Spleen (tissue), 11 donors: ENCODE measurements around the gene RYR3. TPM values are rescaled to one million over a fixed set of nuclear protein-coding genes. Genes with fewer than 3 reads are reported as not detected.

Experiments
- DNase-seq: peaks from one replicate; pipeline ENCODE4 v3.0.0-alpha.2; 2020
- H3K27ac ChIP-seq, 8 donors: fragments of 200-600 bp; sonication (generic) in 7 of 8; 1 replicate in 4 of 8; 2 replicates in 4 of 8; pipeline versions ENCODE4 v1.5.0 to v1.8.0; 2016 to 2021; ENCODE audit warnings: inconsistent platforms in 4 of 8, mild to moderate bottlenecking in 4 of 8, moderate library complexity in 1 of 8
- H3K27me3 ChIP-seq, 7 donors: fragments of 200-600 bp; sonication (generic) in 6 of 7; replicated peaks in 1 of 7; 1 replicate in 4 of 7; 2 replicates in 3 of 7; pipeline versions ENCODE4 v1.5.0 to v1.8.0; 2016 to 2021; ENCODE audit warnings: inconsistent platforms in 3 of 7, mild to moderate bottlenecking in 1 of 7
- H3K36me3 ChIP-seq, 6 donors: fragments of 200-600 bp; sonication (generic) in 5 of 6; 1 replicate in 4 of 6; 2 replicates in 2 of 6; pipeline versions ENCODE4 v1.5.0 to v1.8.0; 2016 to 2021; ENCODE audit warnings: inconsistent platforms in 2 of 6
- H3K4me1 ChIP-seq, 6 donors: fragments of 200-600 bp; sonication (generic) in 5 of 6; 1 replicate in 3 of 6; 2 replicates in 3 of 6; pipeline versions ENCODE4 v1.5.0 to v1.8.0; 2016 to 2021; ENCODE audit warnings: inconsistent platforms in 3 of 6
- H3K4me3 ChIP-seq, 8 donors: fragments of 200-600 bp; sonication (generic) in 7 of 8; 1 replicate in 4 of 8; 2 replicates in 4 of 8; pipeline versions ENCODE4 v1.5.0 to v1.8.0; 2016 to 2021; ENCODE audit warnings: inconsistent platforms in 4 of 8, mild to moderate bottlenecking in 4 of 8, moderate library complexity in 2 of 8
- H3K9me3 ChIP-seq, 8 donors: fragments of 200-600 bp; sonication (generic) in 7 of 8; 1 replicate in 4 of 8; 2 replicates in 4 of 8; pipeline versions ENCODE4 v1.5.0 to v1.8.0; 2016 to 2021; ENCODE audit warnings: inconsistent platforms in 4 of 8
- CTCF ChIP-seq, 11 experiments: fragments of 200-600 bp in 7 of 11; fragments of 450-650 bp in 4 of 11; sonication (generic) in 4 of 11; IDR thresholded peaks in 8 of 11; conservative IDR thresholded peaks in 3 of 11; 1 replicate in 7 of 11; 2 replicates in 4 of 11; pipeline versions ENCODE4 v1.4.0 to v1.8.0; 2016 to 2021; ENCODE audit warnings: antibody characterized with exemption in 11 of 11, inconsistent platforms in 4 of 11, mild to moderate bottlenecking in 1 of 11
- POLR2A ChIP-seq, 3 donors: fragments of 450-650 bp; IDR thresholded peaks; one replicate each; pipeline ENCODE4 v1.5.1; 2017; ENCODE audit warnings: antibody characterized with exemption in 3 of 3, mild to moderate bottlenecking in 1 of 3
- POLR2AphosphoS5 ChIP-seq, 3 donors: sonication (generic); formaldehyde crosslinking; IDR thresholded peaks; one replicate each; pipeline ENCODE4 v1.5.1; 2017; ENCODE audit warnings: antibody characterized with exemption in 3 of 3
- WGBS, 5 donors: extraction: QIAGEN DNeasy Blood & Tissue Kit in 3 of 5; methylation state at CpG; one replicate each; pipeline versions ENCODE4 v1.1.5 to v1.1.7; 2013 to 2018; 5-methylcytosine and 5-hydroxymethylcytosine counted together
- intact Hi-C: fragments of 100-400 bp; cut with DNase I; formaldehyde crosslinking; loops from one replicate; pipeline ENCODE4 v1.15.0; 2023; ENCODE audit warnings: low total_unique reads
- polyA plus RNA-seq, 3 donors: library from polyadenylated mRNA; stranded (reverse); fragments of 200-250 nt; gene quantifications; one replicate each; pipeline ENCODE4 v1.2.1, GENCODE V29; 2013
- total RNA-seq, 7 donors: library from RNA; depleted of rRNA in 3 of 7; stranded (reverse); fragments of >200 nt in 3 of 7; fragmentation: NEBNext Ultra II Directional in 4 of 7; extraction: Animal tissue kit (Norgen Biotek cat#: 25700) in 4 of 7; gene quantifications; one replicate each; pipeline versions ENCODE4 v1.1.0 to v1.2.1, GENCODE V29; 2016 to 2021
- donor health status: healthy with polysubstance abuse.
- donor health status: DM: no; HTN: no; CAD: no; lungs with moderate emphysema.
- donor health status: DM: no; HTN: no; CAD: no.
- donor health status: Bipolar disorder and iron deficiency.
- donor health status: healthy.
- donor health status: DM: no; HTN: no; CAD: no.
- donor health status: DM: yes; HTN: yes; CAD: no.

The RYR3 gene
- total and polyA plus RNA-seq, 10 donors = 0.11 to 5.9 (median 1.3) TPM

DNA sequence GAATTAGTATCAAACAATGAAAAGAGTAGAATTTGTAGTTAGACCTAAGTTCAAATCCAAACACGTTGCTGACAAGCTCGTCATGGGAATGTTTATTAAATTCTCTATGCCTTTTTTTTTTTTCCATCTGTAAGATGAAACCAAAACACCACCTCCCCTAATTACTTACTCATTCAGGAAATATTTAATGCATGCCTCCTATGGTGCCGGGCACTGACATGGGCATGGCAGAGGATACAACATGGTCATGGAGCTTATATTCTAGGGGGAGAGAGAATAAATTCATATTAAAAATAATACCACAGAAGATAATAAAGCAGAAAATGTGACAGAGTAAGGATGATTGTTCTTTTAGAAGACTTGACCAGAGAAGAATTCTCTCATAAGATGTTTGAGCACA is 215.8 kb downstream of the RYR3 start:
- WGBS, 5 donors = 74 to 87% (median 86%) methylated on average over 3 of the region's 3 CpGs
- DNase-seq = no peak
- no peak for TF ChIP-seq CTCF (IDR thresholded peaks at IDR 0.05 in 8 of 11, conservative IDR thresholded peaks at IDR 0.05 in 3 of 11)
- TF ChIP-seq POLR2A (IDR thresholded peaks at IDR 0.05) = no peak
- no peak for TF ChIP-seq POLR2AphosphoS5 (IDR thresholded peaks at IDR 0.05)
- Histone ChIP-seq H3K9me3 (no peaks in the 10 kb centered on the region), H3K36me3 (no peaks in the 10 kb centered on the region), H3K4me1 (no peaks in the 10 kb centered on the region), H3K27me3 (peaks cover 0 to 7% (median 0%) of the 10 kb centered on the region in 7 donors), H3K4me3 (no peak overlapping the region), H3K27ac (no peak overlapping the region)
- intact Hi-C loops = no loop called here

DNA sequence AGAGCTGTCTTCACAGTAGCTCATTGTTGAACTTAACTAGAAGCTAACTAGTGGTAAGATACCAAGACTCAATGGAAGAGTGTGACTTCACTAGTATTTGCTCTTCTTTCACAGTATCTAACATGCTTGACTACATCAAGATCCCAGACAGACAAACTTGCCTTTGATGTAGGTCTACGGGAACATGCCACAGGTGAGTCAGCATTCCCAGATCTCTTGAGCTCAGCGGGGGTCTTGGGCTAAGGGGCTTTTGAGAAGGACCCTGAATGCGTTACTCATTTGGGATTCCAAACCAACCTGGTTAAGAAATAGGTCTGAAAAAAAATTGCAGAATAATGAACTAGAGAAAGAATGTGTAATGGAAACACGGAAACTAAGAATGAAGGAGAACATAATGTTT is 222.4 kb downstream of the RYR3 start:
- 86 to 96% (median 88%) methylated on average over 4 of the region's 4 CpGs for WGBS, 5 donors
- peaks cover 0 to 7% (median 0%) of the 10 kb centered on the region in 7 donors for H3K27me3 ChIP-seq
- intact Hi-C loops = no loop called here

GRCh38 chr15:33534642-33535041 is 223.9 kb downstream of the RYR3 start:
- Histone ChIP-seq H3K4me1 (no peaks in the 10 kb centered on the region), H3K36me3 (no peaks in the 10 kb centered on the region), H3K27me3 (peaks cover 0 to 1% (median 0%) of the 10 kb centered on the region in 7 donors), H3K4me3 (no peak overlapping the region), H3K9me3 (no peaks in the 10 kb centered on the region), H3K27ac (no peak overlapping the region)
- intact Hi-C loops = no loop called here
- WGBS, 5 donors = 79 to 89% (median 85%) methylated on average over 4 of the region's 4 CpGs
- TF ChIP-seq CTCF (IDR thresholded peaks at IDR 0.05 in 8 of 11, conservative IDR thresholded peaks at IDR 0.05 in 3 of 11) (no peak), POLR2AphosphoS5 (IDR thresholded peaks at IDR 0.05) (no peak), POLR2A (IDR thresholded peaks at IDR 0.05) (no peak)
- DNase-seq = no peak

More for the DNA sequence above, 222.4 kb downstream of the RYR3 start:
- no peak for TF ChIP-seq POLR2AphosphoS5 (IDR thresholded peaks at IDR 0.05)
- no peak for TF ChIP-seq CTCF (IDR thresholded peaks at IDR 0.05 in 8 of 11, conservative IDR thresholded peaks at IDR 0.05 in 3 of 11)
- TF ChIP-seq POLR2A (IDR thresholded peaks at IDR 0.05) = no peak
- DNase-seq = no peak
- Histone ChIP-seq H3K4me1 (no peaks in the 10 kb centered on the region), H3K4me3 (no peak overlapping the region), H3K27ac (no peak overlapping the region), H3K36me3 (no peaks in the 10 kb centered on the region), H3K9me3 (no peaks in the 10 kb centered on the region)

DNA sequence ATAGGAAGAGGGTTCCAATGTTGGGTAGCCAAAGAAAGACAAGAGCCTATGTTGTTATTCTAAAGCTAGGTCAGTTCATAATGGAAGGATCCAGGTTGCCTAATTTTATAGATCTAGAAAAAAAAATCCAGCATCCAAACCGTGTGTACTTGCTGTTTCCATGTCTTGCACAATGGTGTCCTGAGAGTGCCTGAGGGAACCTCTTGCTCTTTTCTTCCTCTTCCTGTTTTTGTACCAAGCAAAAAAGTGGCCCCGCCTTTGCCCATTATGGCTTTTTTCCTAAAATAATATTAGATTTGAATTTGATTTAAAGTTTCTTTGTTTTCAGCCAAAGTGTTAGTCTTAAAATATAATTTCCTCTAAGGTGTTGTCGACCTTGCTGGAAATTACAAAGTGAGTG is 224.4 kb downstream of the RYR3 start:
- TF ChIP-seq POLR2AphosphoS5 (IDR thresholded peaks at IDR 0.05) (no peak), POLR2A (IDR thresholded peaks at IDR 0.05) (no peak), CTCF (IDR thresholded peaks at IDR 0.05 in 8 of 11, conservative IDR thresholded peaks at IDR 0.05 in 3 of 11) (no peak)
- no peaks in the 10 kb centered on the region for H3K27me3 ChIP-seq
- no peaks in the 10 kb centered on the region for H3K9me3 ChIP-seq
- DNase-seq = no peak
- H3K27ac ChIP-seq = no peak overlapping the region
- no peaks in the 10 kb centered on the region for H3K4me1 ChIP-seq
- 42 to 60% (median 50%) methylated on average over 3 of the region's 3 CpGs for WGBS, 5 donors
- intact Hi-C loops = no loop called here
- H3K36me3 ChIP-seq = no peaks in the 10 kb centered on the region
- no peak overlapping the region for H3K4me3 ChIP-seq
